GM23338 (cell line): ENCODE data around the gene TTBK1. TPM values are rescaled to one million over a fixed set of nuclear protein-coding genes. Genes with fewer than 3 reads are reported as not detected.

Source experiments
- ATAC-seq: fragments of 200-7000 bp; cut with Tn5 transposase; 3 replicates; pipeline ENCODE4 v1.9.1; 2020
- DNase-seq: peaks from one replicate; pipeline ENCODE4 v3.0.0-alpha.2; 2015; ENCODE audit warnings: low spot score
- H2AFZ ChIP-seq: fragments of 200-600 bp; sonication (generic); 2 replicates; pipeline ENCODE4 v1.8.0; 2016; ENCODE audit warnings: antibody characterized with exemption, mild to moderate bottlenecking, moderate library complexity
- H3F3A ChIP-seq: fragments of 200-600 bp; sonication (generic); replicated peaks from 2 replicates; pipeline ENCODE4 v1.8.0; 2017; ENCODE audit warnings: antibody characterized with exemption, mixed run types, low read depth
- H3K27ac ChIP-seq: fragments of 200-600 bp; sonication (generic); 2 replicates; pipeline ENCODE4 v1.6.1; 2016; ENCODE audit warnings: low read depth
- H3K27me3 ChIP-seq: fragments of 200-600 bp; sonication (generic); 2 replicates; pipeline ENCODE4 v1.8.0; 2016; ENCODE audit warnings: mild to moderate bottlenecking, mixed run types, moderate library complexity; ENCODE audit not compliant: insufficient read depth
- H3K36me3 ChIP-seq: fragments of 200-600 bp; sonication (generic); 2 replicates; pipeline ENCODE4 v1.8.0; 2016; ENCODE audit warnings: mild to moderate bottlenecking; ENCODE audit not compliant: insufficient read depth
- H3K4me1 ChIP-seq: fragments of 200-600 bp; sonication (generic); 2 replicates; pipeline ENCODE4 v1.8.0; 2016; ENCODE audit warnings: mild to moderate bottlenecking, moderate library complexity; ENCODE audit not compliant: insufficient read depth
- H3K4me2 ChIP-seq: fragments of 200-600 bp; sonication (generic); 2 replicates; pipeline ENCODE4 v1.7.1; 2017; ENCODE audit warnings: mixed run types
- H3K4me3 ChIP-seq: fragments of 200-600 bp; sonication (generic); 2 replicates; pipeline ENCODE4 v1.6.1; 2016; ENCODE audit warnings: mixed run types
- H3K79me2 ChIP-seq: fragments of 200-600 bp; sonication (generic); replicated peaks from 2 replicates; pipeline ENCODE4 v1.8.0; 2017; ENCODE audit warnings: mild to moderate bottlenecking; ENCODE audit not compliant: insufficient read depth
- H3K9me2 ChIP-seq: fragments of 200-600 bp; sonication (generic); 2 replicates; pipeline ENCODE4 v1.8.0; 2017; ENCODE audit not compliant: insufficient read depth
- H4K20me1 ChIP-seq: fragments of 200-600 bp; sonication (generic); replicated peaks from 2 replicates; pipeline ENCODE4 v1.8.0; 2017; ENCODE audit warnings: mild to moderate bottlenecking; ENCODE audit not compliant: insufficient read depth
- H3K27ac Mint-ChIP-seq: 2 replicates; pipeline ENCODE4 v1.8.0; 2020; ENCODE audit warnings: inconsistent platforms, mild to moderate bottlenecking, moderate library complexity, mixed read lengths
- H3K27me3 Mint-ChIP-seq: 3 replicates; pipeline ENCODE4 v1.8.0; 2022; ENCODE audit warnings: low read depth, mild to moderate bottlenecking, moderate library complexity, mixed read lengths, inconsistent platforms; ENCODE audit not compliant: insufficient read depth, poor library complexity
- H3K36me3 Mint-ChIP-seq: 3 replicates; pipeline ENCODE4 v1.8.0; 2021; ENCODE audit warnings: low read depth, mild to moderate bottlenecking, inconsistent platforms, moderate library complexity, mixed read lengths
- H3K4me1 Mint-ChIP-seq: 3 replicates; pipeline ENCODE4 v1.8.0; 2020; ENCODE audit warnings: mild to moderate bottlenecking, inconsistent platforms, mixed read lengths
- H3K4me3 Mint-ChIP-seq: 3 replicates; pipeline ENCODE4 v1.8.0; 2021; ENCODE audit warnings: moderate library complexity, mild to moderate bottlenecking, inconsistent platforms, mixed read lengths
- H3K9me3 Mint-ChIP-seq: 3 replicates; pipeline ENCODE4 v1.8.0; 2020; ENCODE audit warnings: moderate library complexity, mild to moderate bottlenecking, inconsistent platforms, mixed read lengths
- CREB1 ChIP-seq: fragments of 250-450 bp; sonication (Bioruptor Pico); IDR thresholded peaks from 2 replicates; pipeline ENCODE4 v1.5.0; 2020; ENCODE audit warnings: low read depth, mild to moderate bottlenecking, moderate library complexity
- EZH2 ChIP-seq: fragments of 200-600 bp; sonication (generic); IDR thresholded peaks from one replicate; pipeline ENCODE4 v1.8.0; 2017; ENCODE audit warnings: antibody characterized with exemption, mild to moderate bottlenecking, low read depth; ENCODE audit not compliant: unreplicated experiment
- JUNB ChIP-seq: IDR thresholded peaks from one replicate; pipeline ENCODE4 v1.6.1; 2016; ENCODE audit warnings: antibody characterized with exemption; ENCODE audit not compliant: unreplicated experiment
- NANOG ChIP-seq: IDR thresholded peaks from 2 replicates; pipeline ENCODE4 v1.6.1; 2016; ENCODE audit warnings: antibody characterized with exemption, borderline replicate concordance
- STAT1 ChIP-seq: IDR thresholded peaks from one replicate; pipeline ENCODE4 v1.6.1; 2016; ENCODE audit warnings: antibody characterized with exemption; ENCODE audit not compliant: unreplicated experiment
- ZNF114 ChIP-seq: fragments of 250-450 bp; sonication (Bioruptor Pico); IDR thresholded peaks from 2 replicates; pipeline ENCODE4 v1.5.0; 2020; ENCODE audit warnings: mild to moderate bottlenecking, moderate library complexity
- polyA plus RNA-seq: library from polyadenylated mRNA; unstranded; fragments of >200 nt; fragmentation: Nextera tagmentation; extraction: Ambion mirVana; gene quantifications from 2 replicates; pipeline ENCODE4 v1.2.1, GENCODE V29; 2016
- total RNA-seq: library from RNA; depleted of rRNA; stranded (reverse); fragments of >200 nt; shearing (Covaris generic); gene quantifications from 2 replicates; pipeline ENCODE4 v1.2.3, GENCODE V29; 2014
- TF ChIP-seq, protein P1 (sequence below): IDR thresholded peaks from one replicate; pipeline ENCODE4 v1.6.1; 2018; ENCODE audit warnings: antibody characterized with exemption; ENCODE audit not compliant: unreplicated experiment
- TF ChIP-seq, protein P2 (sequence below): fragments of 250-450 bp; sonication (Bioruptor Pico); IDR thresholded peaks from 2 replicates; pipeline ENCODE4 v1.5.0; 2020; ENCODE audit warnings: mild to moderate bottlenecking, moderate library complexity
- TF ChIP-seq, protein P3 (sequence below), 2 experiments: fragments of 200-600 bp in 1 of 2; sonication (generic) in 1 of 2; conservative IDR thresholded peaks; 2 replicates each; pipeline versions ENCODE4 v1.5.1 to v1.6.1; 2016 to 2017; ENCODE audit warnings: antibody characterized with exemption in 2 of 2, low read depth in 2 of 2, mild to moderate bottlenecking in 2 of 2, moderate library complexity in 1 of 2

Gene TTBK1
- total and polyA plus RNA-seq, 2 experiments from 2014 or later, result 0.29 to 1.1 TPM

DNA sequence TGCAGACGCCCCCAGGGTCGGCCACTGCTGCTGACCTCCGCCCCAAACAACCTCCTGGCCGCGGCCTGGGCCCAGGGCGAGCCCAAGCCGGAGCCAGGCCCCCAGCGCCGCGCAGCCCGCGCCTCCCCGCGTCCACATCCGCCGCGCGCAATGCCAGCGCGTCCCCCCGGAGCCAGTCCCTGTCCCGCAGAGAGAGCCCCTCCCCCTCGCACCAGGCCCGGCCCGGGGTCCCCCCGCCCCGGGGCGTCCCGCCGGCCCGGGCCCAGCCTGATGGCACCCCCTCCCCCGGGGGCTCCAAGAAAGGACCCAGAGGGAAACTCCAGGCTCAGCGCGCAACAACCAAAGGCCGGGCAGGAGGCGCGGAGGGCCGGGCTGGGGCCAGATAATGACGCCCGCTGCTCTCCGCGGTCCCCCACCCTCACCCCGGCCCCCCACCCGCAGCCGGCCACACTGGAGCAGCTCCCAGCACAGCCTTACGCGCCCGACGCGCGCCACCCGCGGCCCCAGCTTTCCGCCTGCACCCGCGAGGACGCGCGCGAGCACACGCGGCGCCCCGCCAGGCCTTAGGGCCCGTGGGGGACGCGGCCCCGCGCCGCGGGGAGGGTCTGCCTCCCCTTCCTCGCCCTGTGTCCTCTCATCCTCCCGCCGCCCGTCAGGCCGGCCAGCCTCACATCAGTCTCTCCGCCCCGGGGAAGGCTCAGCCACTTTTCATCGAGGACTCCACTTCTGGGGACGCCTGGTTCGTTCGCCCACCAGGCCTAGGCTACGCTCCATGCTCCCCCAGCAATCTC is 41.9 kb downstream of the TTBK1 start:
- peak overlapping the region; percentile 87 for H2AFZ ChIP-seq
- no peaks in the 10 kb centered on the region for H3K9me2 ChIP-seq
- H3K4me2 ChIP-seq, result peak overlapping the region; percentile 83
- Mint-ChIP-seq H3K4me3 (peak overlapping the region; percentile 65), H3K36me3 (no peaks in the 10 kb centered on the region), H3K9me3 (no peaks in the 10 kb centered on the region), H3K27ac (no peak overlapping the region), H3K4me1 (peaks cover 12% of the 10 kb centered on the region), H3K27me3 (peaks cover 24% of the 10 kb centered on the region)
- peaks cover 24% of the 10 kb centered on the region for H3K27me3 ChIP-seq
- ATAC-seq, result peak; percentile 69
- peaks cover 4% of the 10 kb centered on the region; the same call in 1 of the 2 replicates for H3K4me1 ChIP-seq
- TF ChIP-seq EZH2 (peak; percentile 38), NANOG (no peak)
- no peaks in the 10 kb centered on the region for H3K79me2 ChIP-seq
- no peaks in the 10 kb centered on the region for H4K20me1 ChIP-seq
- DNase-seq, result peak; percentile 59
- H3K36me3 ChIP-seq, result no peaks in the 10 kb centered on the region
- H3F3A ChIP-seq, result 0 out of 2 replicates have a peak, but pooled peaks cover 2% of the 10 kb centered on the region
- no peak overlapping the region for H3K27ac ChIP-seq
- H3K4me3 ChIP-seq, result peak overlapping the region; percentile 67

DNA sequence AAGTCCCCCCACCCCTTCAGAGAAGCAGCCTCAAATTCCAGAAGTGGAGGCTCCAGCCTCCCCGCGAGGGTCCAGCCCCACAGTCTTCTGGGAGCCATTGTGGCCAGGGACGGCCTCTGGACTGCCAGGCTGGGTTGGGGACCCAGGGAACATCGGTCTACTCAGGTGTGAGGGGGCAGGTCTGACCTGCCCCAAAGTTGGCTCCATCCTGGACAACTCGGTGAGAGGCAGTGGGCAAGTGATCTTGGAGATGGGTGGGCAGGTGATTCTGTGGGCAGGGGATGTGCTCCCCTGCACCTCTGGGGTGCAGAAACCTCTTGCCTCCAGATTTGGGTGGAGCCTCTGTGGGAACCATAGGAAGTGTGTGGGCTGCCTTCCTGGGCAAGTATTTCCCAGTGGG is 42.6 kb downstream of the TTBK1 start:
- DNase-seq (no peak), ATAC-seq (peak; percentile 3; the same call in 2 of the 3 replicates)
- H3F3A ChIP-seq, result no peaks in the 10 kb centered on the region
- H3K27ac ChIP-seq, result no peak overlapping the region
- H2AFZ ChIP-seq, result peak overlapping the region; percentile 87
- H3K27me3 ChIP-seq, result peaks cover 24% of the 10 kb centered on the region
- no peaks in the 10 kb centered on the region for H4K20me1 ChIP-seq
- no peaks in the 10 kb centered on the region for H3K9me3 Mint-ChIP-seq
- peaks cover 12% of the 10 kb centered on the region for H3K4me1 Mint-ChIP-seq
- H3K4me2 ChIP-seq, result peak overlapping the region; percentile 83
- H3K27ac Mint-ChIP-seq, result no peak overlapping the region
- H3K36me3 ChIP-seq, result no peaks in the 10 kb centered on the region
- H3K27me3 Mint-ChIP-seq, result peaks cover 27% of the 10 kb centered on the region
- no peaks in the 10 kb centered on the region for H3K9me2 ChIP-seq
- H3K4me3 ChIP-seq, result peak overlapping the region; percentile 67; the same call in 1 of the 2 replicates
- H3K4me1 ChIP-seq, result peaks cover 4% of the 10 kb centered on the region; the same call in 1 of the 2 replicates
- H3K4me3 Mint-ChIP-seq, result peak overlapping the region; percentile 65
- H3K79me2 ChIP-seq, result no peaks in the 10 kb centered on the region
- no peaks in the 10 kb centered on the region for H3K36me3 Mint-ChIP-seq
- TF ChIP-seq STAT1 (no peak), CREB1 (CRISPR knock-in tag) (no peak), JUNB (no peak), ZNF114 (no peak), NANOG (no peak)
- TF ChIP-seq, protein P1, sequence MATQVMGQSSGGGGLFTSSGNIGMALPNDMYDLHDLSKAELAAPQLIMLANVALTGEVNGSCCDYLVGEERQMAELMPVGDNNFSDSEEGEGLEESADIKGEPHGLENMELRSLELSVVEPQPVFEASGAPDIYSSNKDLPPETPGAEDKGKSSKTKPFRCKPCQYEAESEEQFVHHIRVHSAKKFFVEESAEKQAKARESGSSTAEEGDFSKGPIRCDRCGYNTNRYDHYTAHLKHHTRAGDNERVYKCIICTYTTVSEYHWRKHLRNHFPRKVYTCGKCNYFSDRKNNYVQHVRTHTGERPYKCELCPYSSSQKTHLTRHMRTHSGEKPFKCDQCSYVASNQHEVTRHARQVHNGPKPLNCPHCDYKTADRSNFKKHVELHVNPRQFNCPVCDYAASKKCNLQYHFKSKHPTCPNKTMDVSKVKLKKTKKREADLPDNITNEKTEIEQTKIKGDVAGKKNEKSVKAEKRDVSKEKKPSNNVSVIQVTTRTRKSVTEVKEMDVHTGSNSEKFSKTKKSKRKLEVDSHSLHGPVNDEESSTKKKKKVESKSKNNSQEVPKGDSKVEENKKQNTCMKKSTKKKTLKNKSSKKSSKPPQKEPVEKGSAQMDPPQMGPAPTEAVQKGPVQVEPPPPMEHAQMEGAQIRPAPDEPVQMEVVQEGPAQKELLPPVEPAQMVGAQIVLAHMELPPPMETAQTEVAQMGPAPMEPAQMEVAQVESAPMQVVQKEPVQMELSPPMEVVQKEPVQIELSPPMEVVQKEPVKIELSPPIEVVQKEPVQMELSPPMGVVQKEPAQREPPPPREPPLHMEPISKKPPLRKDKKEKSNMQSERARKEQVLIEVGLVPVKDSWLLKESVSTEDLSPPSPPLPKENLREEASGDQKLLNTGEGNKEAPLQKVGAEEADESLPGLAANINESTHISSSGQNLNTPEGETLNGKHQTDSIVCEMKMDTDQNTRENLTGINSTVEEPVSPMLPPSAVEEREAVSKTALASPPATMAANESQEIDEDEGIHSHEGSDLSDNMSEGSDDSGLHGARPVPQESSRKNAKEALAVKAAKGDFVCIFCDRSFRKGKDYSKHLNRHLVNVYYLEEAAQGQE, result no peak
- TF ChIP-seq, protein P2, sequence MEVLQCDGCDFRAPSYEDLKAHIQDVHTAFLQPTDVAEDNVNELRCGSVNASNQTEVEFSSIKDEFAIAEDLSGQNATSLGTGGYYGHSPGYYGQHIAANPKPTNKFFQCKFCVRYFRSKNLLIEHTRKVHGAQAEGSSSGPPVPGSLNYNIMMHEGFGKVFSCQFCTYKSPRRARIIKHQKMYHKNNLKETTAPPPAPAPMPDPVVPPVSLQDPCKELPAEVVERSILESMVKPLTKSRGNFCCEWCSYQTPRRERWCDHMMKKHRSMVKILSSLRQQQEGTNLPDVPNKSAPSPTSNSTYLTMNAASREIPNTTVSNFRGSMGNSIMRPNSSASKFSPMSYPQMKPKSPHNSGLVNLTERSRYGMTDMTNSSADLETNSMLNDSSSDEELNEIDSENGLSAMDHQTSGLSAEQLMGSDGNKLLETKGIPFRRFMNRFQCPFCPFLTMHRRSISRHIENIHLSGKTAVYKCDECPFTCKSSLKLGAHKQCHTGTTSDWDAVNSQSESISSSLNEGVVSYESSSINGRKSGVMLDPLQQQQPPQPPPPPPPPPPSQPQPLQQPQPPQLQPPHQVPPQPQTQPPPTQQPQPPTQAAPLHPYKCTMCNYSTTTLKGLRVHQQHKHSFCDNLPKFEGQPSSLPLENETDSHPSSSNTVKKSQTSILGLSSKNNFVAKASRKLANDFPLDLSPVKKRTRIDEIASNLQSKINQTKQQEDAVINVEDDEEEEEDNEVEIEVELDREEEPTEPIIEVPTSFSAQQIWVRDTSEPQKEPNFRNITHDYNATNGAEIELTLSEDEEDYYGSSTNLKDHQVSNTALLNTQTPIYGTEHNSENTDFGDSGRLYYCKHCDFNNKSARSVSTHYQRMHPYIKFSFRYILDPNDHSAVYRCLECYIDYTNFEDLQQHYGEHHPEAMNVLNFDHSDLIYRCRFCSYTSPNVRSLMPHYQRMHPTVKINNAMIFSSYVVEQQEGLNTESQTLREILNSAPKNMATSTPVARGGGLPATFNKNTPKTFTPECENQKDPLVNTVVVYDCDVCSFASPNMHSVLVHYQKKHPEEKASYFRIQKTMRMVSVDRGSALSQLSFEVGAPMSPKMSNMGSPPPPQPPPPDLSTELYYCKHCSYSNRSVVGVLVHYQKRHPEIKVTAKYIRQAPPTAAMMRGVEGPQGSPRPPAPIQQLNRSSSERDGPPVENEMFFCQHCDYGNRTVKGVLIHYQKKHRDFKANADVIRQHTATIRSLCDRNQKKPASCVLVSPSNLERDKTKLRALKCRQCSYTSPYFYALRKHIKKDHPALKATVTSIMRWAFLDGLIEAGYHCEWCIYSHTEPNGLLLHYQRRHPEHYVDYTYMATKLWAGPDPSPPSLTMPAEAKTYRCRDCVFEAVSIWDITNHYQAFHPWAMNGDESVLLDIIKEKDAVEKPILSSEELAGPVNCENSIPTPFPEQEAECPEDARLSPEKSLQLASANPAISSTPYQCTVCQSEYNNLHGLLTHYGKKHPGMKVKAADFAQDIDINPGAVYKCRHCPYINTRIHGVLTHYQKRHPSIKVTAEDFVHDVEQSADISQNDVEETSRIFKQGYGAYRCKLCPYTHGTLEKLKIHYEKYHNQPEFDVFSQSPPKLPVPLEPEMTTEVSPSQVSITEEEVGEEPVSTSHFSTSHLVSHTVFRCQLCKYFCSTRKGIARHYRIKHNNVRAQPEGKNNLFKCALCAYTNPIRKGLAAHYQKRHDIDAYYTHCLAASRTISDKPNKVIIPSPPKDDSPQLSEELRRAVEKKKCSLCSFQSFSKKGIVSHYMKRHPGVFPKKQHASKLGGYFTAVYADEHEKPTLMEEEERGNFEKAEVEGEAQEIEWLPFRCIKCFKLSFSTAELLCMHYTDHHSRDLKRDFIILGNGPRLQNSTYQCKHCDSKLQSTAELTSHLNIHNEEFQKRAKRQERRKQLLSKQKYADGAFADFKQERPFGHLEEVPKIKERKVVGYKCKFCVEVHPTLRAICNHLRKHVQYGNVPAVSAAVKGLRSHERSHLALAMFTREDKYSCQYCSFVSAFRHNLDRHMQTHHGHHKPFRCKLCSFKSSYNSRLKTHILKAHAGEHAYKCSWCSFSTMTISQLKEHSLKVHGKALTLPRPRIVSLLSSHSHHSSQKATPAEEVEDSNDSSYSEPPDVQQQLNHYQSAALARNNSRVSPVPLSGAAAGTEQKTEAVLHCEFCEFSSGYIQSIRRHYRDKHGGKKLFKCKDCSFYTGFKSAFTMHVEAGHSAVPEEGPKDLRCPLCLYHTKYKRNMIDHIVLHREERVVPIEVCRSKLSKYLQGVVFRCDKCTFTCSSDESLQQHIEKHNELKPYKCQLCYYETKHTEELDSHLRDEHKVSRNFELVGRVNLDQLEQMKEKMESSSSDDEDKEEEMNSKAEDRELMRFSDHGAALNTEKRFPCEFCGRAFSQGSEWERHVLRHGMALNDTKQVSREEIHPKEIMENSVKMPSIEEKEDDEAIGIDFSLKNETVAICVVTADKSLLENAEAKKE, result no peak
- TF ChIP-seq, protein P3, sequence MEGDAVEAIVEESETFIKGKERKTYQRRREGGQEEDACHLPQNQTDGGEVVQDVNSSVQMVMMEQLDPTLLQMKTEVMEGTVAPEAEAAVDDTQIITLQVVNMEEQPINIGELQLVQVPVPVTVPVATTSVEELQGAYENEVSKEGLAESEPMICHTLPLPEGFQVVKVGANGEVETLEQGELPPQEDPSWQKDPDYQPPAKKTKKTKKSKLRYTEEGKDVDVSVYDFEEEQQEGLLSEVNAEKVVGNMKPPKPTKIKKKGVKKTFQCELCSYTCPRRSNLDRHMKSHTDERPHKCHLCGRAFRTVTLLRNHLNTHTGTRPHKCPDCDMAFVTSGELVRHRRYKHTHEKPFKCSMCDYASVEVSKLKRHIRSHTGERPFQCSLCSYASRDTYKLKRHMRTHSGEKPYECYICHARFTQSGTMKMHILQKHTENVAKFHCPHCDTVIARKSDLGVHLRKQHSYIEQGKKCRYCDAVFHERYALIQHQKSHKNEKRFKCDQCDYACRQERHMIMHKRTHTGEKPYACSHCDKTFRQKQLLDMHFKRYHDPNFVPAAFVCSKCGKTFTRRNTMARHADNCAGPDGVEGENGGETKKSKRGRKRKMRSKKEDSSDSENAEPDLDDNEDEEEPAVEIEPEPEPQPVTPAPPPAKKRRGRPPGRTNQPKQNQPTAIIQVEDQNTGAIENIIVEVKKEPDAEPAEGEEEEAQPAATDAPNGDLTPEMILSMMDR (conservative IDR thresholded peaks at IDR 0.05; ENCODE audit: low read depth in 2 of 2), result no peak
